Peyer's patch (tissue), 4 donors: Measurements from ENCODE around the gene FOXQ1.

Experiments used
- CTCF ChIP-seq, 6 experiments: fragments of 450-650 bp in 4 of 6; fragments of 200-600 bp in 2 of 6; sonication (generic) in 1 of 6; IDR thresholded peaks; one replicate each; pipeline ENCODE4 v1.5.1; 2017 to 2019; ENCODE audit warnings: antibody characterized with exemption in 6 of 6, mild to moderate bottlenecking in 3 of 6, moderate library complexity in 1 of 6
- POLR2A ChIP-seq, 2 donors: fragments of 450-650 bp; IDR thresholded peaks; one replicate each; pipeline ENCODE4 v1.5.1; 2017; ENCODE audit warnings: antibody characterized with exemption in 2 of 2, mild to moderate bottlenecking in 2 of 2, moderate library complexity in 2 of 2

GRCh38 chr6:1279065-1279464 lies 32.8 kb upstream of the FOXQ1 start:
- TF ChIP-seq POLR2A (IDR thresholded peaks at IDR 0.05) (no peak), CTCF (IDR thresholded peaks at IDR 0.05) (no peak)
